Neural progenitor cell (in vitro differentiated cells): ENCODE measurements around the gene COL13A1. TPM values are rescaled to one million over a fixed set of nuclear protein-coding genes. Genes with fewer than 3 reads are reported as not detected.

ENCODE experiments used
- DNase-seq: peaks from one replicate; pipeline ENCODE4 v3.0.0-alpha.2; 2016; ENCODE audit warnings: low spot score
- H2AFZ ChIP-seq: fragments of 200-600 bp; sonication (generic); replicated peaks from 2 replicates; pipeline ENCODE4 v1.6.1; 2016; ENCODE audit warnings: antibody characterized with exemption
- H3F3A ChIP-seq: fragments of 200-600 bp; sonication (generic); 2 replicates; pipeline ENCODE4 v1.6.1; 2016; ENCODE audit warnings: antibody characterized with exemption, low read depth
- H3K27ac ChIP-seq: fragments of 200-600 bp; sonication (generic); 2 replicates; pipeline ENCODE4 v1.5.1; 2016; ENCODE audit warnings: mild to moderate bottlenecking
- H3K27me3 ChIP-seq: fragments of 200-600 bp; sonication (generic); 2 replicates; pipeline ENCODE4 v1.6.1; 2016; ENCODE audit warnings: mild to moderate bottlenecking, moderate library complexity
- H3K36me3 ChIP-seq: fragments of 200-600 bp; sonication (generic); 2 replicates; pipeline ENCODE4 v1.5.1; 2016
- H3K4me1 ChIP-seq: fragments of 200-600 bp; sonication (generic); 2 replicates; pipeline ENCODE4 v1.6.1; 2016; ENCODE audit warnings: mixed run types
- H3K4me2 ChIP-seq: fragments of 200-600 bp; sonication (generic); 2 replicates; pipeline ENCODE4 v1.6.1; 2016
- H3K4me3 ChIP-seq: fragments of 200-600 bp; sonication (generic); 2 replicates; pipeline ENCODE4 v1.5.1; 2016
- H3K79me2 ChIP-seq: fragments of 200-600 bp; sonication (generic); 2 replicates; pipeline ENCODE4 v1.6.1; 2016; ENCODE audit warnings: low read depth
- H3K9ac ChIP-seq: fragments of 200-600 bp; sonication (generic); 2 replicates; pipeline ENCODE4 v1.6.1; 2016
- H3K9me3 ChIP-seq: fragments of 200-600 bp; sonication (generic); 2 replicates; pipeline ENCODE4 v1.5.1; 2016; ENCODE audit warnings: low read depth
- H4K20me1 ChIP-seq: fragments of 200-600 bp; sonication (generic); 2 replicates; pipeline ENCODE4 v1.6.1; 2016; ENCODE audit warnings: low read depth
- H3K27ac Mint-ChIP-seq: 3 replicates; pipeline ENCODE4 v1.8.0; 2021; ENCODE audit warnings: mixed read lengths
- H3K27me3 Mint-ChIP-seq: 2 replicates; pipeline ENCODE4 v1.8.0; 2022; ENCODE audit warnings: low read depth, mild to moderate bottlenecking, inconsistent platforms, moderate library complexity, mixed read lengths; ENCODE audit not compliant: insufficient read depth
- H3K36me3 Mint-ChIP-seq: 3 replicates; pipeline ENCODE4 v1.8.0; 2021; ENCODE audit warnings: mixed read lengths
- H3K4me1 Mint-ChIP-seq: 3 replicates; pipeline ENCODE4 v1.8.0; 2021; ENCODE audit warnings: mixed read lengths
- H3K4me3 Mint-ChIP-seq: 3 replicates; pipeline ENCODE4 v1.8.0; 2021; ENCODE audit warnings: mild to moderate bottlenecking, moderate library complexity, mixed read lengths
- H3K9me3 Mint-ChIP-seq: 3 replicates; pipeline ENCODE4 v1.8.0; 2020; ENCODE audit warnings: mixed read lengths
- CTCF ChIP-seq: fragments of 200-600 bp; sonication (generic); IDR thresholded peaks from 2 replicates; pipeline ENCODE4 v1.5.1; 2017; ENCODE audit warnings: antibody characterized with exemption, mild to moderate bottlenecking
- EZH2 ChIP-seq: fragments of 200-600 bp; sonication (generic); IDR thresholded peaks from 2 replicates; pipeline ENCODE4 v1.6.1; 2017; ENCODE audit warnings: antibody characterized with exemption, mild to moderate bottlenecking, moderate library complexity
- EZH2phosphoT487 ChIP-seq: fragments of 200-600 bp; sonication (generic); IDR thresholded peaks from 2 replicates; pipeline ENCODE4 v1.6.1; 2017; ENCODE audit warnings: antibody characterized with exemption
- total RNA-seq: library from RNA; depleted of rRNA; stranded (reverse); fragments of >200 nt; gene quantifications from 2 replicates; pipeline ENCODE4 v1.2.3, GENCODE V29; 2015; ENCODE audit warnings: low replicate concordance

The COL13A1 gene
- total RNA-seq, 1 donor from 2014 or later = 1.3 TPM

- peaks cover 3% of the 10 kb centered on the region for H3K27me3 Mint-ChIP-seq
- no peak overlapping the region for H3K9ac ChIP-seq
- no peaks in the 10 kb centered on the region for H3K4me1 ChIP-seq
- no peaks in the 10 kb centered on the region for H3K27me3 ChIP-seq
- H4K20me1 ChIP-seq = no peaks in the 10 kb centered on the region
- no peak overlapping the region for H3K4me3 ChIP-seq
- no peak overlapping the region for H2AFZ ChIP-seq
- no peaks in the 10 kb centered on the region for H3K9me3 ChIP-seq
- no peak overlapping the region for H3K4me3 Mint-ChIP-seq
- DNase-seq = no peak
- H3F3A ChIP-seq = no peaks in the 10 kb centered on the region
- TF ChIP-seq EZH2 (no peak), EZH2phosphoT487 (no peak), CTCF (no peak)
- no peak overlapping the region for H3K27ac Mint-ChIP-seq
- H3K36me3 ChIP-seq = no peaks in the 10 kb centered on the region
- H3K79me2 ChIP-seq = no peaks in the 10 kb centered on the region
- H3K4me1 Mint-ChIP-seq = no peaks in the 10 kb centered on the region
- H3K27ac ChIP-seq = no peak overlapping the region
- H3K36me3 Mint-ChIP-seq = no peaks in the 10 kb centered on the region
- peaks cover 6% of the 10 kb centered on the region for H3K9me3 Mint-ChIP-seq
- H3K4me2 ChIP-seq = no peak overlapping the region
Measured at GRCh38 chr10:69938541-69938991, 136.9 kb downstream of the COL13A1 start.

DNA sequence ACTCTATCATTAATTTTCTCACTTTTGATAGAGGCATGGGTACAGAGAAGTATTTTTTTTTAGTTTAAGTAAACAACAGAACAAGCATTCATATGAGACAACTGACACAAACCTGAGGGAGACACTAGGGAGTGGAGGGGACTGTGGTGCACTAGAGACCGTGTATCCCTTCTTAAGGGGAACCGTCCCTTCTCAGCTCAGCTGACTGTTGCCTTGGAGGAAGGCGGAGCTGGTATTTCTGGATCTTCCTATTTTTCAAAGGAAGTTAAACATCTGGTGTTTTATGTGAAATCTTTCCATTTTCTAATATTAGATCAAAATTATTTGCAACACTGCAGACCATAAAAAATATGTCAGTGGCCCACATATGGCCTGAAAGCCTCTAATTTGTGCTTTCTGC lies 137.4 kb downstream of the COL13A1 start:
- Histone ChIP-seq H4K20me1 (no peaks in the 10 kb centered on the region), H3K4me3 (no peak overlapping the region), H3K27ac (no peak overlapping the region), H3K4me1 (no peaks in the 10 kb centered on the region), H3K79me2 (no peaks in the 10 kb centered on the region), H3F3A (no peaks in the 10 kb centered on the region), H3K36me3 (no peaks in the 10 kb centered on the region), H3K27me3 (no peaks in the 10 kb centered on the region), H3K4me2 (no peak overlapping the region), H3K9me3 (no peaks in the 10 kb centered on the region), H3K9ac (no peak overlapping the region), H2AFZ (no peak overlapping the region)
- H3K36me3 Mint-ChIP-seq = no peaks in the 10 kb centered on the region
- no peak overlapping the region for H3K27ac Mint-ChIP-seq
- H3K4me3 Mint-ChIP-seq = no peak overlapping the region
- no peaks in the 10 kb centered on the region for H3K4me1 Mint-ChIP-seq
- TF ChIP-seq CTCF (no peak), EZH2 (no peak), EZH2phosphoT487 (no peak)
- DNase-seq = no peak
- peaks cover 6% of the 10 kb centered on the region for H3K9me3 Mint-ChIP-seq
- H3K27me3 Mint-ChIP-seq = peaks cover 3% of the 10 kb centered on the region

DNA sequence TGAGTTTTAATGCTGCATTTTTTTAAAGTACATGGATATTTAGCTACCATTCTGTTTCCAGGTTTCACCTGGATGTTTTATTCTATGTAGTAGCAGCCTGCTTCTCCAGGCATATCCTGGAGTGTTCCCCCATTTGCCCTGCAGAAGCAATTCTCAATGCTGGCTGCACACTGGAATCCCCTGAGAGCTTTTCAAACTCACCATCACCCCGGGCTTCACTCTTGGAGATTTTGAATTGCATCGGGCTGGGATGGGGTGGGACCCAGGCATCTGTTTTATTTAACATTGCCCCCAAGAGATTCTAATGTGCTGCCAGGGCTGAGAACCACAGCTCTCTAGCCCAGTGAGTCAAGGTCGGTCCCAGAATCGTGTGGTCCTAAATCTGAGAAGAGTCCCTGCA lies 137.8 kb downstream of the COL13A1 start:
- Histone ChIP-seq H3K4me1 (no peaks in the 10 kb centered on the region), H3K79me2 (no peaks in the 10 kb centered on the region), H3K4me2 (no peak overlapping the region), H4K20me1 (no peaks in the 10 kb centered on the region), H3K27ac (no peak overlapping the region), H3K27me3 (no peaks in the 10 kb centered on the region), H2AFZ (no peak overlapping the region), H3F3A (no peaks in the 10 kb centered on the region), H3K9me3 (no peaks in the 10 kb centered on the region), H3K36me3 (no peaks in the 10 kb centered on the region), H3K9ac (no peak overlapping the region), H3K4me3 (no peak overlapping the region)
- Mint-ChIP-seq H3K4me3 (no peak overlapping the region), H3K36me3 (no peaks in the 10 kb centered on the region), H3K4me1 (no peaks in the 10 kb centered on the region), H3K27me3 (peaks cover 3% of the 10 kb centered on the region), H3K27ac (no peak overlapping the region), H3K9me3 (peaks cover 6% of the 10 kb centered on the region)
- no peak for TF ChIP-seq EZH2phosphoT487
- TF ChIP-seq CTCF = no peak
- no peak for TF ChIP-seq EZH2
- no peak for DNase-seq
